ENCODE results near the gene GMPR2.

DNA sequence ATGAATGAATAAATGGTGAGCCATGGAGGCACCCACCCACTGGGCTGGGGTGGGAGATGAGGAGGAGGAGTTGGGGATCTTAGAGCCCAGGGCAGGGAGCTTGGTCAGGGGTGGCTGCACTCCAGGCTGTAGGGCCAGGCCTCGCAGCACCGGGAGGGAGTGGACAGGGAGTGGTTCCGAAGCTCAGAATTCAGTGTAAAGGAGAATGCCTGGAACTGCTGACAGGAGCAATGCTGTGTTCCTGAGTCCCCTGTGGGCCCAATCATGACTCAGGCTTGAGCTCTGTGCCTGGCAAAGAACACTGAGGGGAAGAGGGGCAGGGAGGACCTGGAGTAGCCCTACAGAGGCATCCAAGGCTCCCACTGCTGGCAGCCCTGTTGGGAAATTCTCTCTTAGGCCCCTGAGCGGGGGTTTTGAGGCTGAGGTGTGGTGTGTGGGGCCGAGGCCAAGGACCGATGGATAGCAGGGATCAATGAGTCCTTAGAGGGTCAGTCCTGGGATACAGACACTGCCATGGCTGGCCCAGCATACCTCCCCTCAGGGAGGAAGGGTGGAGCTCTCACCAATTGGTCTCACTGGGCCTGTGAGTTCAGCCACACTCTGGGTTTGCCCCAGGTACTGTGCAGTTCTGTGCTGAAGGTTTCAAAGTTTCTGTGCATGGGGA, 48.2 kb downstream of the GMPR2 start:
- TF ChIP-seq POLR2A (IDR thresholded peaks at IDR 0.05; ENCODE audit: low read depth, low read length) (no peak), POLR2AphosphoS5 (IDR thresholded peaks at IDR 0.05; ENCODE audit: low read depth, low read length) (no peak), TAF1 (IDR thresholded peaks at IDR 0.05; ENCODE audit: low read depth, low read length) (no peak), PAX5 (IDR thresholded peaks at IDR 0.05; ENCODE audit: insufficient read depth, low read length, severe bottlenecking) (no peak)

All from GM12891 (cell line).